HG03064 (cell line): Measurements from ENCODE around the gene OTUD4.
"Not testable (repeated sequence)": the region's sequence is repeated elsewhere in the genome, so short reads cannot be mapped to it uniquely, and the experiment has no call there.

ENCODE experiments used
- ATAC-seq: cut with Tn5 transposase; IDR thresholded peaks from one replicate; pipeline ENCODE4 v1.9.1; 2021; ENCODE audit warnings: low read depth; ENCODE audit not compliant: unreplicated experiment

OTUD4 gene

DNA sequence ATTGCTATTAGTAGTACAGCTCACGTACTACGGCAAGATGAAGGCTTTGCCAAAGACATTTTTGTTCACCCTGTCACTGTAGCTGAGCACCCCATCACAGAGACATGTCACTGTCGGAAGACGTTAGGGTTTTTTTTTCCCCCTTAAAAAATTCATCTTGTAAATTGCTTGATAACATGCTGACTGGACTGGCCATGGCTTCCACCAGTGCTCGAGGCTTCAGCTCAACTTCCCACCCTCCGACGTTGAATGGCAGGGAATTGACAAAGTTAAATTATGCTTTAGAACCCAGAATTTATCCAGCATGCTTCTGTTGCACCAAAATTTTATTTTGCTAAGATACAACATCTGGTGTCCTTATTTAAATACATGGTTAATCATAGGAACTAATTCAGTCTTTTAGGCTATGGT lies 707 bp upstream of the OTUD4 start:
- ATAC-seq: no peak

DNA sequence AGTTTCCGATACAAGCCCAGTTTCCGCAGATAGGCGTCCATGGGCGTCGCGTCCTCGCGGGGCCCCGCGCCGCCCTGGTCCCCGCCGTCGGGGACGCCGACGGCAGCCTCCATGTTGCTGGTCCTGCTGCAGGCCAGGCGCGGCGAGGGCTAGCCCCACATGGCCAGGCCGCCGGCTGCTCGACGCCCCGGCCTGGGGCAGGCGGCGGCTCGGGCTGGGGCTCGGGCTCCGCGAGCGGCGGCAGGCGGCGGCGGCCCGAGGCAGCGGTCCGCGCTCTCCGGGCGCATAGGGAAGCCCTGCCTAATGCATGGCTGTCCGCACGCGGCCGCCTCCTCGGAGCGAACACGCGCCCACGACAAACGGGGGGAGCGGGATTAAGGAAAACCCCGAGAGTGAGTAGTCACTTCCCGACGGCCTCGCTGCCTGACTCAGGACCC lies 510 bp downstream of the OTUD4 start:
- peak; percentile 14 for ATAC-seq

DNA sequence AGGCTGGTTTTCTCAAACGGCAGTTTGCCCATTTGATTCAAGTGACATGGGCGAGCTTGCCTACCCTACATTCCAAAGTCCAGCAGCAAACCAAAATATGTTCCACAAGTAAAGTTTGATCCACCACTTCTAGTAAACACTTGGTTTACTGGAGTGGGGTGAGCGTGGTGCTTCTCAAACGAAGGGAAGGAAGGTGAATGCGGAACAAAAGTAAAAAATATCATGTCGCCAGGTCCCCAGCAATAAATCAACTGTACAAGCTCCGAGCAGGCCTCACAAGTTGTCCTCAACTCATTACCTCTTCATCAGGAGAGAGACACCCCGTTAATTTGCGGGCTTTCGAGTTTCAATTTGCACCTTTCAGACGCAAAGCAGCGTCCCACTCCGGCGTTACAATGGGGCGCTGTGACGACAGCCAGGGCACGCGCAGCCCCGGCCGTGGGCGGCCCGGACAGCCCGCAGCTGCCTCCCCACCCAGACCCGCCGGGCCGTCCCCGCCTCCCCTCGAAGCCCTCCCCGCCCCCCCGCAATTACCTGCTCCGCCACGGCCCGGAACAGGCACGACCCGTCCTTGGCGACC lies 1.0 kb downstream of the OTUD4 start:
- ATAC-seq: peak; percentile 41

DNA sequence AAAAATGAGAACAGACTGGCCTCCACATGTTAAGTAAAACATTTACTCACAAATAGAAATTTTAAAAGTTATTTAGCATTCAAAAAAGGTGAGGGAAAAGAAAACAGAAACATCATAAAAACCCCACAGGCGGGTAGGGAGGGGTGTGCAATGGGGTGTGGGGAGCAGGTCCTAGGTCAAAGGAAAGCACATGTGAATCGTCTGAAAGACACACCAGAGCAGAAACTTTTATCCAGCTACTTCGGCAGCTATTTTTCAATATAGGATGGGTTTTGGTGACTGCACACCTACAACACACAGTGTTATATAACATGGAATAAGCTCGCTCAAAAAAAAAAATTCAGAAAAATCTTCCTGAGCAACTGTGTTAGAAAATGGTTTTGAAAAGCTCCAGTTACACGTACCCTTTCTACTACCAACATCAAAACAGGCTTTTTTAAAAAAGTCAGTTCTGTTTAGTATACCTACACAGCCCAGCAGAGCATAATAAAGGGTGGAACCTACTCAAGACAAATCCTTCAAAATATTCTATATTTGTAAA lies 1.6 kb downstream of the OTUD4 start:
- no peak for ATAC-seq

DNA sequence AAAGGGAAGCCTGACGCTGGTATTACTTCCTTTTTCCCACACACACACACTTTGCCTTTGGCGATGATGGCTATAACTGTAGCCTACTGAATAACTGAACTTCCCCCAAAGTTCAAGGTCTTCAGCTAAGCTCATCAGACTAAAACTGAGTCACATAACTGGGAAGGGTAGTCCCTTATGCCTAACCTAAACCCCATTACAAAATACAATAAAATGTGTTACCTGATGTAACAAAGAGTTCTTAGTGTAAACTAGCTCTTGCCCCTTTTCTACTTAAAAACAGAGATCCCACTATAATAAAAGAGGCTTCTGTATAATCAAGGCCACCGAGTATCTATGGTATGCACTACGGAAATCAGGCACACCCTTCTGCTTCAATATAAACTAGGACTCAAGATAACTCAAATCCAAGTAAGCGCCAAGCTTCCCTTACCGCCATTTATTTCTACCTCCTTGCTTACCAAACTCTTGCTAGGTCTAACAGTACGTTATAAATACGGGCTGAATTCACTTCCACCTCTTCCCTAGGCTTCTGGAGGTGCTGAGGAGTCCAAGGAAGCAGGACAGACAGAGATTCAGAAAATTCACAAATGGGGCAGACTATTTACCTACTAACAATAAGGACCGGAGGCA lies 2.4 kb downstream of the OTUD4 start:
- no peak for ATAC-seq

DNA sequence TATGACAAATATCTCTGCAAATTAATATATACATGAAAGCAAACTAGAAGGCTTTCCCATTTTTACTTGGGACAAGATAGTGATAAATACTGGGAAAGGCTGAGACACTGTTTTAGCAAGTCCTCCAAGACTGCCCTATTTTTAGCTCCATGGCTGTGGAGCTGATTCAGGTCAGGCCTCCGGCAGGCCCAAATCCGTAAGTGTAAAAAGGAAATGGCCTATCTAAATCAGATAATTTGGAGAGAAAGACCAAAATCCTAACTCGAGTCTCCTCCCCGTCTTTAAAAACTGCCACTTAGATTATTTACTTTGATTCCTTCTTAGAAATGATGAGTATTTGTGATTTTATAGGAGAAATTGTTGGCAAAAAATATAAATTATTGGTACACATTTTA lies 2.9 kb downstream of the OTUD4 start:
- no peak for ATAC-seq

DNA sequence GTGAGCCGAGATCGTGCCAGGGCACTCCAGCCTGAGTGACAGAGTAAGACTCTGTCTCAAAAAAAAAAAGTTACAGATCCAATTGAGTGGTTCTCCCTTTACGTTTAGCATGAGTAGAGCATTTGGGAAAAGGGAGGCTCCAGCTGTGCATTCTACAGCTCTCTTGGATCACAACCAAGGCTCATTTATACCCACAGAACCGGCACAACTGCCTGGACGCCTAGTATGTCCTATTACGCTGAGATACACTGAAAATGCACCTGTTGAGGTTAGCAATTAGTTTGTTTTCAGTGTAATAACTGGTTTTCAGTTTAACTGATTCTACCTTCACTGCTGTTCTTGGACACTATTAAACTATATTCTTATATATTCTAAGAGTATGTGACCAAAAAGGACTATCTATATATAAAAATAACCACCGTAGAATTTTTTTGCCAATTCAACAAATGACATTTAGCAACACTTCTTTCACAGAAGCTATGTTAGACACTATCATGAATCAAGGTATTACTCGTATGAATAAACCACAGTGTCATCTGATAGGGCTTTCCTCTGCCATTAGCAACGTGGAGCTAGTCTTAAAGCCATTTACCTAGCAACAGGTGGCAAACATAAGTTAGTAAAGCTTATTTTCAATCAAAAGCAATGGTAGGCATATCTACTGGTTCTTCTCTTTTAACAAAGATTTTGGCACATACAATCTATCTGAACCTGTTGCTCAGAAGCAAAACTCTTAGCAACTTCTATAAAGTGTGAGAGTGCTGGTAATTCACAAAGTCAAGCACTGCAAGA lies 3.6 kb downstream of the OTUD4 start:
- ATAC-seq: no peak

DNA sequence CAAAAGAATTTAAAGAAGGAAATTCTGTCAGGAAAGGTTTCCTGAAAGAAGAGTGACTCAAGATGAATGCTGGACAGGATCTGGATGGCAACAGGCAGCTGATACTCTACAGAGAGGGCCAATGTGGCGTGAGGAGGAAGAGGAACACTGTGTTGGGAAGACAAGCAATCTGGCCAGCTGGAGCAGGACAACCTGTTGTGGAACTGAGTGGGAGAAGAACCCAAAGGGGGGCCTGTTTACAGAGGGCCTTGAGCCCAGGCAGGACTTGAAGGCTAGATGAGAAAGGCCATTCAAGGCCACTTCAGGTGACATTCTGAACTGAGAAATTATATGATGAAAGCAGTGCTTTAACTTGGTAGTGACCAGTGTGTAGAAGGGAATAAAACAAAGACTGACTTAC lies 8.5 kb downstream of the OTUD4 start:
- no peak for ATAC-seq

DNA sequence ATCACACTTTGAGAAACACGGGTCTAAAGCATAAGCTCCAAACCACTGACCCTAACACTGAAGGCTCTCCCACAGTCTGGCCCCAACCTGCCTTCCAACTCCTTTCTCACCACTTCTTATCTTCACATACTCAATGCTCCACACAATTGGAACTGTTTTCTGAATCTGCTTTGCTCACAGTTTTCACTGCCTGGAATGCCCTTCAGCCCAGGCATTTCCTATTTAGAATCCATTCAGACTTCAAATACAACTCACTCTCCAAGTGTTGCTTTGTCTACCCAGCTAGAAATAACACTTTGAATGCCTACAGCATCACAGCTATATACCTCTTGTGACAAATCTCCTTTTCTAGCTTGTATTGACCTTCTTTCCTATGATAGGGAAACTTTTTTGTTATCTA lies 10.2 kb downstream of the OTUD4 start:
- no peak for ATAC-seq

DNA sequence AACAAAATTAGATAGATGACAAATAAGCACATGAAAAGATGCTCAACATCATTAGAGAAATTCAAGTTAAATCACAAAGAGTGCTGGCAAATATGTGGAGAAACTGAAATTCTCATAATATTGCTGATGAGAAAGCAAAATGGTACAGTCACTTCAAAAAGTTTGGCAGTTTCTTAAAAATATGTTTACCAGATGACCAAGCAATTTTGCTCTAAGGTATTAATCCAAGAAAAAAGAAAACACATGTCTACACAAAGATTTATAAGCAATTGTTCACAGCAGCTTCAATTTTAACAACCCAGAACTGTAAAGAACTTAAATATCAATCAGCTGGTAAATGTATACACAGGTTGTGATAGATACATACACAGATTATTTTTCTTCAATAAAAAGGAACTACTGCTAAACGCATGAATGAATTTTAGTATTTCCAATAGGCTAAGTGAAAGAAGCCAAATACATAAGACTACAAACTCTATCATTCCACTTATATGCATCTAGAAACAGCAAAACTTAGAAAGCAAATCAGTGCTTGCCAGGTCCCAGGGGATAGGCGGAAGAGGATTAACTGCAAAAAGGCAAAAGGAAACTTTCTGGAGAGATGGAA lies 11.7 kb downstream of the OTUD4 start:
- ATAC-seq: no peak

DNA sequence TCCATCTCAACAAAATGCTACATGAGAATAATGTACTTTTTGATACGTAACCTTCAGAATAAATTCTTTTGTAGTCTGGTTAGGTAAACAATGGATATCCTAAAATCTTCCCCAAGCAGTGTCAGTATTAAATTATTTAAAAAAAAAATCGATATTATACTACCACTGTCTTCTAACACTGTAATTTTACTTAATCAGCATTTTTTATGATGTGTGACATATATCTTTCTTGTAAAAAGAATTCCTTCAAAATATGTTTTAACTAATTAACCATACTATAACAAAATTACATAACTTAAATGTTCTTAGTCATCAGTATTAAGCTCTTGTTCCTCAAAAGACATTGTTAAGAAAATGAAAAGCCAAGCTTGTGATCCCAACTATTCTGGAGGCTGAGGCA lies 12.5 kb downstream of the OTUD4 start:
- no peak for ATAC-seq

DNA sequence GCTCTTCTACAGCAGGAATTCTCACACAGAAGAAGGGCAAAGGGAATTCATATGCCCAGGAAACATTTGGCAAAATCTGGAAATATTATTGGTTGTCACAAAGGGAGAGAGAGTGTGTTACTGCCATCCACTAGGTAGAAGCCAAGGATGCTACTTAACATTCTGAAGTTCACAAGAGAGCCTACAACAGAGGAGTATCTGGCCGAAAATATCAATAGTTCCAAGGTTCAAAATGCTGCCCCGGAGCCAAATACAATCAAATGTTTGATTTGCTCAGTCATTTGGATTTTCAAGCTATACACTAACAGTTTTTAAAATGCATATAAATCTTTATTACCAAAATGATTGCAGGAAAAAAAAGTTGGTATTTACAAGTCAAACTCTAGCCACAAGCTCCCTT lies 18.8 kb downstream of the OTUD4 start:
- no peak for ATAC-seq

DNA sequence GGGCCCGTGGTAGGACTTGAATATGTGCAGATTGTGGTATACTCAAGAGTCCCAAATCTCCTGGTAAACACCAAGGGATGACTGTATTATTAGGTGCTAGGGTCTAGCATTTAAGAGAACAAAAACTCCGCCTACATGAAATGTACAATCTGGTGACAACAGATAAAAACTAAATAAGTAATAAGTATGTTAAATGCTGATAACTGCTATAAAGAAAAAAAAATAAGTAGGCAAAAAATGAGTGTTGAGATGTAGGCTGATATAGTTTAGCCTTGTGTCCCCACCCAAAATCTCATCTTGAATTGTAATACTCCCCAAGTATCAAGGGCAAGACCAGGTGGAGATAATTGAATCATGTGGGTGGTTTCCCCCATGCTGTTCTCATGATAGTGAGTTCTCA lies 23.4 kb downstream of the OTUD4 start:
- no peak for ATAC-seq

DNA sequence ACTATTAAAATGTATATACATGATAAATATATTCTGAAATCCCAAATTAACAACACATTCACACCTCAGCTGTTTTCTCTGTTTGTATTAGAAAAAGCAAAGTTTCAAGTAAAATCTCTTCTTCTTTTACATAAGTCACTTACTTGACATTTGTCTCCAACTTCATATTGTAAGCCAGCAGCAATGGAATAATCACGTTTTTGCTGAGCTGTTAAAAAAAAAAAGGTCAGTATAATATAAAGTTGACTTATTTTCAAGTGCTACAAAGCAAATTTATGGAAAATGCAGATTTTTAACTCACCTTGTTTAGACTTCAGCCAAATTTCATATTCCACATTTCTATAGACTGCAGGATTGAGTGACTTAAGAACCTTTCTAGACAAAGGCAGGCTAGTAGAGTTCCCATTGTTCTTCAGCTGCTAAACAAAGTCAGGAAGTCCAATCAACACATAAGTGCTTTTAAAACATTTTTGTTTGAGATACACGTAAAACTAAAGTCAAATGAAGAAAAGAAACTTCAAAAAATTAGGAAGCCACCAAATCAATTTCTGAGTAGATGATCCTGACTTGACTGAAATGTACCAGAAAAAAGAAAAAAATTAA lies 25.0 kb downstream of the OTUD4 start:
- ATAC-seq: no peak

DNA sequence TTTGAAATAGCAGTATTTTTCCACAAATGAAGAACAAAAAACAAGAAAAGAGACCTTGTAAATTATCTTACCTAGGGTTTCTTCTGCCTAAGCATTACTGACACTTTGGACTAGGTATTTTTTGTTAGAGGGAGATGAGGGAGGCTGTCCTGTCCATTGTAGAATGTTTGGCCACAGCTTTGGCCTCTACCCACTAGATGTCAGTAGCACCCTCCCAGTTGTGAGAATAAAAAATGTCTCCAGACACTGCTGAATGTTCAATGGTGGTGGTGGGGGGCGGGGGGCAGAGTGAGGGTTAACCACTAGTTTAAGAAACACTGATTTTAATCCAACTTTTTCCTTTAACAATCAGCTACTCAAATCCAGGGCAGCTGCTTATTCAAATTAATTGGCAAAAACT lies 25.8 kb downstream of the OTUD4 start:
- peak; percentile 67 for ATAC-seq

DNA sequence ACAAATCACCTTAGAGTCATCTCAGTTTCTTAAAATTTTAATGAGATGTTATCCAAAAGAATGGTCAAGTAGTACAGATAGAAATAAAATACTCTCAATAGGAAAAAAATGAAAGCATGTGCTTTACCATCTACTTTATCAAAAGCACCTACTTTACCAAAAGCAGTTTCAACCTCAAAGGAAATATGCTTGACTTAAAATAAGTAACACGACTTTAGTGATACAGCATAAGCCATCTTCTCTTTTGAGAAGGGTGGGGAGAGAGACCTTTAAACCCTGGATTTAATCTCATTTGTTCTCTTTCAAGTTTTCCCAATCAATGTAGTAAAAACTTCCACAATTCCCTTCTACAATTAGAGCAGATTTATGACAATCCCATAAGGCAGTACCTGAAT lies 26.5 kb downstream of the OTUD4 start:
- ATAC-seq: no peak

DNA sequence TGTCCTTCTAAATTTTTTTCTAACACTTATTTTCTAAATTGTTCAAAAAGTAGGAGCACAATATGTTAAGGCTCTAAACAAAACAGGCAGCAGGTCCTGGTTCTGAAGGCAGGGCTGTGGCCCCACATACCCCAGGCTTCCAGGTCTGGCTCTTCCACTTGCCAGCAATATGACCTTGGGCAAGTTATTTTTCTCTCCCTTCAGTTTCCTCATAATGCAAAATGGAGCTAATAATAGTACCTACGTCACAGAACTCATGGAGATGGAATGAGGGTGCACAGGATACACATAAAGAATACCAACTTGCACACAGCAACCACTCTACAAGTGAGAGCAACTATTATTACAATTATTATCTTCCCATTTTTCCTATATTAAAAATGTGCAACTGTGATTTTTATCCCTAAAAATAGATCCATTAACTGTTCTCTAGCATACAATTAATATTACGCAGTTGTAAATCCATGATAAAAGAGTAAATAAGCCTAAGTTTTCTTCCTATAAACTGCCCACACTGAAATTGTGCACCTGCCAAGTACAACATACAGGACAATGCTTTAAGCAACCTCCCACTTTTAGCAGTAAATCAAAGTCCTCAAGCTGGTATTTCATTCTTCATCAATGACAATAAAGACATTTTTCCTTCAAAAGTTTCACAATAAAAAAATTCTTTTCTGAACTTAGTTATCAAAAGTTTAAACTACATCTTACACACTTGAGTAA lies 27.0 kb downstream of the OTUD4 start:
- no peak for ATAC-seq

DNA sequence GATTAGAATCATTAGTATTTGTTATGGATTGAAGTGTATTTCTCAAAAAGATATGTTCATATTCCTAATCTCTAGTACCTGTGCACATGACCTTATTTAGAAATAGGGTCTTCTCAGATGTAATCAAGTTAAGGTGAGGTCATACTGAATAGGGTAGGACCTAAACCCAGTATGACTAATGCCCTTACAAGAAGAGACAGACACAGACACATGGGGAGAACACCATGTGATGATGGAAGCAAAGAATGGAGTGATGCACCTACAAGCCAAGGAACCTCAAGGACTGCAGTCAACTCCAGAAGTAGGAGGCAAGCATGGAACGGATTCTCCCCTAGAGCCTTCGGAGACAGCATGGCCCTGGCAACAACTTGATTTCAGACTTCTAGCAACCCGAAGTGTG lies 31.4 kb downstream of the OTUD4 start:
- no peak for ATAC-seq

DNA sequence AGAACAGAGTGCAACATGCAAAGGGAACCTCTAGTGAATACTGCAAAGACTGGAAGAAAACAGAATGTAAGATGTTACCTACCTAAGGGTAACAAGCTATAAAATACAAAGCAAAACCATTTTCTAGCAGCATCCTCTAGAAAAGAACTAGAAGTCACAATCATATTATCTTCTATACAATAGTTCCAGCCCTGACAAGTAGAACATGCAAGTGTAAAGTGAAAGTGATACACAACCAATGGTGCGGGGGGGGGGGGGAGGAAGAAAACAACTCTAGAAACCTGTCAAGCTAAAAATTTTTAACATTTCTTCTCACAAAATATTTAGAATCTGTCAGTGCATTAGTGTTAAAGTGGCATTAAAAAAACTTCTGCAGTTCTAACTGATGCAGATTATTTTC lies 44.2 kb downstream of the OTUD4 start:
- ATAC-seq: not testable (repeated sequence)

DNA sequence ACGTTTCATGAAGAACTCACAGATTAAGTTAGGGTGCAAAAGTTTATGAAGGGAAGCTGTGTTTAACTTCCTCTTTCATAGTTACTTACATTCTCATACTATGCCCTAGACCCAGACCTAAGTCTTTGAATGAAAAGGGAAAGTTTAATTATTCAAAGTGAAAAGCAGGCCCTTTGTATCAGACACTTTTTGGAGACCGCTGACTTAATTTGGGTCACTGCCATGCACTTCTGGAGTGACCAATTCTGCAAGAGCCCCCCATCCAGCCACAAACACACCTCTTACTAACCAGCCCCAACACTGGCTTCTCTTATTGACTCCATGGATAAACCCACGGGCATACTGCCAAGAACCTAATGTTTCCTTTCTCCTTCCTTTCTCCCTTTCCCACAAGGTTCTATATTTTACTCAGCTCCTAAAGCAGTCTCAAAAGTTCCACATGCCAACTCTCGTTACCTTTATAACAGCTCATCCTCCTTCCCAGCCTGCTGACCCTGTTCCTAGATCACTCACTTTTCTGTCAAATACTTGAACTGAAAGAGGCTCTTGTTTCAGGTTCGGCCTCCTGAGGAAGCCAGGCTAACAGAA lies 47.8 kb downstream of the OTUD4 start:
- ATAC-seq: peak; percentile 81
